Keratinocyte (primary cell): Measurements from ENCODE around the gene NHLH2. TPM values are rescaled to one million over a fixed set of nuclear protein-coding genes. Genes with fewer than 3 reads are reported as not detected.

Experiments used
- DNase-seq: peaks from one replicate; pipeline ENCODE4 v3.0.0-alpha.2; 2011; ENCODE audit warnings: low read depth, missing footprints, low spot score
- FAIRE-seq: peaks from 2 replicates; lab custom pipeline; 2011; peaks lifted over from hg19 to GRCh38; lab: Jason Lieb, UNC
- H2AFZ ChIP-seq: 2 replicates; pipeline ENCODE4 v1.6.0; 2012; ENCODE audit warnings: low read length, control low read depth, inconsistent platforms; ENCODE audit not compliant: control insufficient read depth
- H3K27ac ChIP-seq: 2 replicates; pipeline ENCODE4 v1.5.1; 2011; ENCODE audit warnings: low read length; ENCODE audit not compliant: control insufficient read depth, insufficient read depth
- H3K27me3 ChIP-seq: 3 replicates; pipeline ENCODE4 v1.6.0; 2011; ENCODE audit warnings: low read length; ENCODE audit not compliant: control insufficient read depth, insufficient read depth; ENCODE audit errors: extremely low read depth
- H3K36me3 ChIP-seq, 2 experiments: 2 replicates in 1 of 2; 3 replicates in 1 of 2; pipeline ENCODE4 v1.5.1; 2011; ENCODE audit warnings: low read length in 2 of 2, mild to moderate bottlenecking in 1 of 2; ENCODE audit not compliant: control insufficient read depth in 2 of 2, insufficient read depth in 2 of 2; ENCODE audit errors: extremely low read depth in 1 of 2
- H3K4me1 ChIP-seq: 3 replicates; pipeline ENCODE4 v1.5.1; 2011; ENCODE audit warnings: low read length; ENCODE audit not compliant: control insufficient read depth, insufficient read depth; ENCODE audit errors: extremely low read depth
- H3K4me2 ChIP-seq: 3 replicates; pipeline ENCODE4 v1.6.0; 2011; ENCODE audit warnings: low read depth, low read length; ENCODE audit not compliant: control insufficient read depth, insufficient read depth; ENCODE audit errors: extremely low read depth
- H3K4me3 ChIP-seq, 3 experiments: fragments of 200-600 bp in 1 of 3; sonication (generic) in 1 of 3; 2 replicates in 2 of 3; 3 replicates in 1 of 3; pipeline ENCODE4 v1.5.1; 2011 to 2016; ENCODE audit warnings: low read length in 3 of 3, mild to moderate bottlenecking in 3 of 3, control low read depth in 2 of 3, inconsistent platforms in 1 of 3, low read depth in 1 of 3, mixed read lengths in 1 of 3, mixed run types in 1 of 3, moderate library complexity in 1 of 3; ENCODE audit not compliant: control insufficient read depth in 2 of 3, insufficient read depth in 2 of 3; ENCODE audit errors: extremely low read depth in 1 of 3
- H3K79me2 ChIP-seq: 2 replicates; pipeline ENCODE4 v1.6.0; 2012; ENCODE audit warnings: low read length; ENCODE audit not compliant: control insufficient read depth, insufficient read depth
- H3K9ac ChIP-seq: 3 replicates; pipeline ENCODE4 v1.6.0; 2011; ENCODE audit warnings: low read length; ENCODE audit not compliant: control insufficient read depth, insufficient read depth; ENCODE audit errors: extremely low read depth
- H3K9me1 ChIP-seq: 3 replicates; pipeline ENCODE4 v1.6.0; 2011; ENCODE audit warnings: low read length; ENCODE audit not compliant: control insufficient read depth, insufficient read depth; ENCODE audit errors: extremely low read depth
- H3K9me3 ChIP-seq: 2 replicates; pipeline ENCODE4 v1.5.1; 2012; ENCODE audit warnings: low read depth, low read length; ENCODE audit not compliant: control insufficient read depth
- H4K20me1 ChIP-seq: 3 replicates; pipeline ENCODE4 v1.6.0; 2011; ENCODE audit warnings: low read length; ENCODE audit not compliant: control insufficient read depth, insufficient read depth; ENCODE audit errors: extremely low read depth
- CTCF ChIP-seq, 3 experiments: IDR thresholded peaks in 1 of 3; conservative IDR thresholded peaks in 1 of 3; optimal IDR thresholded peaks in 1 of 3; 2 replicates in 2 of 3; 3 replicates in 1 of 3; pipeline versions ENCODE3 to v1.5.1; 2011; ENCODE audit warnings: low read length in 3 of 3, mild to moderate bottlenecking in 3 of 3, moderate library complexity in 2 of 3, control low read depth in 1 of 3, inconsistent platforms in 1 of 3; ENCODE audit not compliant: insufficient read depth in 2 of 3; ENCODE audit errors: extremely low read depth in 1 of 3
- EZH2 ChIP-seq: IDR thresholded peaks from one replicate; pipeline ENCODE4 v1.6.1; 2012; ENCODE audit warnings: inconsistent platforms, mild to moderate bottlenecking, low read length, moderate library complexity
- dilution Hi-C: fragments of 300-500 bp; cut with MboI; formaldehyde crosslinking; loops from one replicate; pipeline ENCODE4 v1.7.0; 2020; ENCODE audit warnings: low sequenced_read_pairs; ENCODE audit not compliant: extremely low pct_ligation_motif_present
- polyA plus RNA-seq, 5 experiments: library from polyadenylated mRNA; depleted of rRNA in 3 of 5; stranded (reverse) in 3 of 5; stranded (forward) in 1 of 5; unstranded in 1 of 5; fragments of >200 nt; gene quantifications; 1 replicate in 1 of 5; 2 replicates in 3 of 5; 3 replicates in 1 of 5; pipeline versions ENCODE4 v1.2.1 to v1.2.3, GENCODE V29; 2011 to 2012; ENCODE audit warnings: missing spikeins in 2 of 5, low read depth in 1 of 5, low replicate concordance in 1 of 5

The NHLH2 gene
- polyA plus RNA-seq, 1 donor (not counting 4 experiments of a cell fraction or from before 2014, with no cell fraction given): 0.21 TPM

GRCh38 chr1:115838431-115839028 lies 2.4 kb downstream of the NHLH2 start:
- no peak for DNase-seq
- peak overlapping the region; percentile 37 to 66 (median 65) for H3K4me3 ChIP-seq
- peak overlapping the region; percentile 86 for H3K4me2 ChIP-seq
- TF ChIP-seq CTCF (optimal IDR thresholded peaks at IDR 0.05 in 1 of 3, IDR thresholded peaks at IDR 0.05 in 1 of 3, conservative IDR thresholded peaks at IDR 0.05 in 1 of 3; ENCODE audit: extremely low read depth in 1 of 3, insufficient read depth in 2 of 3, low read length in 3 of 3): no peak
- TF ChIP-seq EZH2: no peak
- no peak overlapping the region for H3K27ac ChIP-seq
- no peaks in the 10 kb centered on the region for H3K36me3 ChIP-seq
- H3K9me3 ChIP-seq: no peaks in the 10 kb centered on the region
- no peaks in the 10 kb centered on the region for H3K79me2 ChIP-seq
- H3K4me1 ChIP-seq: peaks cover 13% of the 10 kb centered on the region
- no peak for FAIRE-seq
- peaks cover 34% of the 10 kb centered on the region for H3K27me3 ChIP-seq
- dilution Hi-C loops: no loop called here
- H3K9ac ChIP-seq: peak overlapping the region; percentile 62
- no peaks in the 10 kb centered on the region for H4K20me1 ChIP-seq
- no peaks in the 10 kb centered on the region for H3K9me1 ChIP-seq
- H2AFZ ChIP-seq: peak overlapping the region; percentile 82

GRCh38 chr1:115837740-115838421 lies 3.0 kb downstream of the NHLH2 start:
- H3K4me3 ChIP-seq: peak overlapping the region; percentile 37 to 66 (median 42)
- dilution Hi-C loops: no loop called here

More at GRCh38 chr1:115837740-115838421, 3.0 kb downstream of the NHLH2 start:
- Histone ChIP-seq H3K27ac (peak overlapping the region; percentile 47), H3K9me3 (no peaks in the 10 kb centered on the region), H3K9me1 (no peaks in the 10 kb centered on the region), H3K36me3 (no peaks in the 10 kb centered on the region), H2AFZ (peak overlapping the region; percentile 82), H3K9ac (peak overlapping the region; percentile 62), H3K27me3 (peaks cover 34% of the 10 kb centered on the region), H4K20me1 (no peaks in the 10 kb centered on the region), H3K4me1 (peaks cover 13% of the 10 kb centered on the region), H3K4me2 (peak overlapping the region; percentile 86), H3K79me2 (no peaks in the 10 kb centered on the region)
- TF ChIP-seq CTCF (optimal IDR thresholded peaks at IDR 0.05 in 1 of 3, IDR thresholded peaks at IDR 0.05 in 1 of 3, conservative IDR thresholded peaks at IDR 0.05 in 1 of 3; ENCODE audit: extremely low read depth in 1 of 3, insufficient read depth in 2 of 3, low read length in 3 of 3) (no peak), EZH2 (peak; percentile 77)
- FAIRE-seq (no peak), DNase-seq (no peak)
